Thyroid gland (tissue), 4 donors: ENCODE results near the gene KCNQ1.

Experiments
- POLR2A ChIP-seq, 2 donors: fragments of 450-650 bp; IDR thresholded peaks; one replicate each; pipeline ENCODE4 v1.6.1; 2017; ENCODE audit warnings: antibody characterized with exemption in 2 of 2, mild to moderate bottlenecking in 2 of 2, moderate library complexity in 1 of 2
- TF ChIP-seq, protein P1 (sequence below), 6 experiments: fragments of 200-600 bp in 3 of 6; fragments of 450-650 bp in 3 of 6; sonication (generic) in 3 of 6; IDR thresholded peaks; one replicate each; pipeline ENCODE4 v1.5.1; 2016 to 2019; ENCODE audit warnings: antibody characterized with exemption in 6 of 6, mild to moderate bottlenecking in 2 of 6, inconsistent platforms in 1 of 6, moderate library complexity in 1 of 6

DNA sequence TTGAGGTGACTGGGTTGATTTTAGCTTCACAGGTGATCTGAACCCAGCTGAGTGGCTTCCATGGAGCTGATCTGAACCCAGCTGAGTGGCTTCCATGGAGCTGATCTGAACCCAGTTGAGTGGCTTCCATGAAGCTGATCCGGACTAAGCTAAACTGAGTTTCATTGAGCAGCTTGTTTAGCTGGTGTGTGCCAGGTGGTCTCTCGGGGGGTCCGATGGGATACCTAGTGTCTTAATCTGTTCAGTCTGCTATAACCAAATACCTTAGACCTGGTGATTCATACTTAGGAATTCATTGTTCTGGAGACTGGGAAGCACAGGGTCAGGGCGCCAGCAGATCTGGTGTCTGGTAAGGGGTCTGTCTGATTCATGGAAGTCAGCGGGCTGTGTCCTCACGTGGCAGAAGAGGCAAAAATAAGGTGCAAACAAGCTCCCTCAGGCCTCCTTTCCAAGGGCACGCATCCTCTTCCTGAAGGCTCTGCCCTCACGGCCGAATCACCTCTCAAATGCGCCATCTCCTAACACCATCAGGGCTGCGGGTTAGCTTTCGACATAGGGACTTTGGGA, 307.5 kb downstream of the KCNQ1 start:
- TF ChIP-seq, protein P1, sequence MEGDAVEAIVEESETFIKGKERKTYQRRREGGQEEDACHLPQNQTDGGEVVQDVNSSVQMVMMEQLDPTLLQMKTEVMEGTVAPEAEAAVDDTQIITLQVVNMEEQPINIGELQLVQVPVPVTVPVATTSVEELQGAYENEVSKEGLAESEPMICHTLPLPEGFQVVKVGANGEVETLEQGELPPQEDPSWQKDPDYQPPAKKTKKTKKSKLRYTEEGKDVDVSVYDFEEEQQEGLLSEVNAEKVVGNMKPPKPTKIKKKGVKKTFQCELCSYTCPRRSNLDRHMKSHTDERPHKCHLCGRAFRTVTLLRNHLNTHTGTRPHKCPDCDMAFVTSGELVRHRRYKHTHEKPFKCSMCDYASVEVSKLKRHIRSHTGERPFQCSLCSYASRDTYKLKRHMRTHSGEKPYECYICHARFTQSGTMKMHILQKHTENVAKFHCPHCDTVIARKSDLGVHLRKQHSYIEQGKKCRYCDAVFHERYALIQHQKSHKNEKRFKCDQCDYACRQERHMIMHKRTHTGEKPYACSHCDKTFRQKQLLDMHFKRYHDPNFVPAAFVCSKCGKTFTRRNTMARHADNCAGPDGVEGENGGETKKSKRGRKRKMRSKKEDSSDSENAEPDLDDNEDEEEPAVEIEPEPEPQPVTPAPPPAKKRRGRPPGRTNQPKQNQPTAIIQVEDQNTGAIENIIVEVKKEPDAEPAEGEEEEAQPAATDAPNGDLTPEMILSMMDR (IDR thresholded peaks at IDR 0.05): no peak
- TF ChIP-seq POLR2A (IDR thresholded peaks at IDR 0.05): no peak
